H1 (cell line): Measurements from ENCODE around the gene ROR1. TPM values are rescaled to one million over a fixed set of nuclear protein-coding genes. Genes with fewer than 3 reads are reported as not detected.

Source experiments
- CTCF ChIA-PET: fragments of 300-600 bp; sonication (Branson Sonifier 250); formaldehyde crosslinking; loops from one replicate; lab custom pipeline; 2021; ENCODE audit not compliant: partially characterized antibody; lab: Charles Lee
- POLR2A ChIA-PET: fragments of 300-600 bp; sonication (Branson Sonifier 250); formaldehyde crosslinking; loops from one replicate; lab custom pipeline; 2021; ENCODE audit warnings: inconsistent platforms; ENCODE audit not compliant: partially characterized antibody; lab: Charles Lee
- DNase-seq, 2 experiments: peaks; one replicate each; pipeline versions ENCODE4 v3.0.0 to v3.0.0-alpha.2; 2010 to 2022; ENCODE audit warnings: low spot score in 2 of 2, low read depth in 1 of 2, mixed read lengths in 1 of 2
- FAIRE-seq: peaks from 2 replicates; lab custom pipeline; 2011; peaks lifted over from hg19 to GRCh38; lab: Jason Lieb, UNC
- H2AFZ ChIP-seq: 2 replicates; pipeline ENCODE4 v1.8.1; 2012; ENCODE audit warnings: low read length, inconsistent platforms
- H2AK5ac ChIP-seq: 2 replicates; pipeline ENCODE4 v1.6.1; 2013; ENCODE audit warnings: low read depth, low read length
- H2BK120ac ChIP-seq: replicated peaks from 2 replicates; pipeline ENCODE3; 2013; ENCODE audit warnings: low read depth, low read length, inconsistent platforms
- H2BK12ac ChIP-seq: 2 replicates; pipeline ENCODE4 v1.6.1; 2013; ENCODE audit warnings: low read depth, low read length
- H2BK15ac ChIP-seq: 2 replicates; pipeline ENCODE4 v1.6.1; 2013; ENCODE audit warnings: low read length
- H2BK20ac ChIP-seq: 2 replicates; pipeline ENCODE4 v1.6.1; 2013; ENCODE audit warnings: low read length
- H2BK5ac ChIP-seq: 2 replicates; pipeline ENCODE4 v1.6.1; 2013; ENCODE audit warnings: low read depth, low read length
- H3K14ac ChIP-seq: 2 replicates; pipeline ENCODE4 v1.6.1; 2013; ENCODE audit warnings: inconsistent platforms; ENCODE audit not compliant: insufficient read length
- H3K18ac ChIP-seq: 2 replicates; pipeline ENCODE4 v1.6.1; 2013; ENCODE audit warnings: low read length; ENCODE audit errors: extremely low read depth
- H3K23ac ChIP-seq: 2 replicates; pipeline ENCODE4 v1.6.1; 2013; ENCODE audit warnings: inconsistent platforms; ENCODE audit not compliant: insufficient read length
- H3K23me2 ChIP-seq: 2 replicates; pipeline ENCODE4 v1.6.1; 2013; ENCODE audit warnings: low read depth, low read length
- H3K27ac ChIP-seq: 2 replicates; pipeline ENCODE4 v1.6.1; 2011; ENCODE audit warnings: low read depth, low read length, inconsistent platforms
- H3K27me3 ChIP-seq, 4 experiments: replicated peaks in 1 of 4; 1 replicate in 1 of 4; 2 replicates in 3 of 4; pipeline versions ENCODE4 v1.6.1 to v1.8.1; 2011 to 2013; ENCODE audit warnings: low read length in 3 of 4, mild to moderate bottlenecking in 3 of 4, inconsistent platforms in 2 of 4, mixed read lengths in 2 of 4, moderate library complexity in 1 of 4; ENCODE audit not compliant: control insufficient read depth in 3 of 4, insufficient read depth in 3 of 4; ENCODE audit errors: extremely low read depth in 1 of 4
- H3K36me3 ChIP-seq, 4 experiments: 2 replicates each; pipeline versions ENCODE4 v1.6.1 to v1.8.1; 2011 to 2013; ENCODE audit warnings: mild to moderate bottlenecking in 4 of 4, low read length in 3 of 4, moderate library complexity in 2 of 4, control low read depth in 1 of 4, inconsistent platforms in 1 of 4; ENCODE audit not compliant: insufficient read depth in 4 of 4, control insufficient read depth in 2 of 4
- H3K4ac ChIP-seq: replicated peaks from 2 replicates; pipeline ENCODE3; 2013; ENCODE audit warnings: low read length, low read depth, mixed read lengths, inconsistent platforms; ENCODE audit not compliant: insufficient read length
- H3K4me1 ChIP-seq, 4 experiments: replicated peaks in 1 of 4; 1 replicate in 1 of 4; 2 replicates in 3 of 4; pipeline versions ENCODE4 v1.6.1 to v1.8.1; 2011 to 2013; ENCODE audit warnings: low read length in 3 of 4, inconsistent platforms in 2 of 4, mixed read lengths in 1 of 4; ENCODE audit not compliant: insufficient read depth in 4 of 4, control insufficient read depth in 3 of 4
- H3K4me2 ChIP-seq, 2 experiments: 2 replicates each; pipeline versions ENCODE4 v1.6.1 to v1.8.1; 2011 to 2013; ENCODE audit warnings: low read depth in 2 of 2, low read length in 2 of 2, control low read depth in 1 of 2, inconsistent platforms in 1 of 2, mild to moderate bottlenecking in 1 of 2; ENCODE audit not compliant: insufficient read depth in 1 of 2
- H3K4me3 ChIP-seq, 4 experiments: fragments of 200-600, 300-600 bp in 1 of 4; sonication (generic), shearing (Covaris generic), sonication (Bioruptor Twin) in 1 of 4; 2 replicates each; pipeline versions ENCODE4 v1.5.1 to v1.8.1; 2011 to 2016; ENCODE audit warnings: low read length in 4 of 4, low read depth in 3 of 4, control low read depth in 2 of 4, inconsistent platforms in 2 of 4, mild to moderate bottlenecking in 2 of 4, mixed read lengths in 1 of 4, moderate library complexity in 1 of 4; ENCODE audit not compliant: insufficient read depth in 2 of 4; ENCODE audit errors: extremely low read depth in 1 of 4
- H3K56ac ChIP-seq: replicated peaks from 2 replicates; pipeline ENCODE3; 2013; ENCODE audit warnings: low read depth, mild to moderate bottlenecking, mixed read lengths, low read length, inconsistent platforms; ENCODE audit not compliant: insufficient read length
- H3K79me1 ChIP-seq: 2 replicates; pipeline ENCODE4 v1.6.1; 2013; ENCODE audit warnings: low read depth, low read length, control low read depth
- H3K79me2 ChIP-seq, 2 experiments: 2 replicates each; pipeline versions ENCODE4 v1.6.1 to v1.8.1; 2012 to 2013; ENCODE audit warnings: low read length in 2 of 2, mild to moderate bottlenecking in 2 of 2, inconsistent platforms in 1 of 2; ENCODE audit not compliant: insufficient read depth in 2 of 2, control insufficient read depth in 1 of 2
- H3K9ac ChIP-seq, 4 experiments: replicated peaks in 1 of 4; 1 replicate in 1 of 4; 2 replicates in 3 of 4; pipeline versions ENCODE4 v1.6.1 to v1.8.1; 2011 to 2013; ENCODE audit warnings: low read depth in 3 of 4, low read length in 3 of 4, control low read depth in 2 of 4, mild to moderate bottlenecking in 2 of 4, moderate library complexity in 2 of 4, inconsistent platforms in 1 of 4; ENCODE audit errors: extremely low read depth in 1 of 4
- H3K9me3 ChIP-seq, 2 experiments: 2 replicates each; pipeline versions ENCODE4 v1.6.1 to v1.8.1; 2012 to 2013; ENCODE audit warnings: mild to moderate bottlenecking in 2 of 2, moderate library complexity in 2 of 2, control low read depth in 1 of 2, inconsistent platforms in 1 of 2, low read depth in 1 of 2, low read length in 1 of 2, mixed read lengths in 1 of 2; ENCODE audit not compliant: insufficient read depth in 2 of 2
- H4K20me1 ChIP-seq, 2 experiments: replicated peaks in 1 of 2; 2 replicates each; pipeline versions ENCODE3 to v1.8.1; 2011 to 2013; ENCODE audit warnings: inconsistent platforms in 2 of 2, low read length in 2 of 2, mild to moderate bottlenecking in 1 of 2; ENCODE audit not compliant: insufficient read depth in 2 of 2, control insufficient read depth in 1 of 2
- H4K5ac ChIP-seq: 2 replicates; pipeline ENCODE4 v1.6.1; 2013; ENCODE audit warnings: low read length, low read depth, mixed read lengths, inconsistent platforms; ENCODE audit not compliant: insufficient read length
- H4K8ac ChIP-seq: 2 replicates; pipeline ENCODE4 v1.8.0; 2013; ENCODE audit warnings: mild to moderate bottlenecking, moderate library complexity, low read length, inconsistent platforms; ENCODE audit not compliant: insufficient read depth; ENCODE audit errors: extremely low read depth
- H4K91ac ChIP-seq: replicated peaks from 2 replicates; pipeline ENCODE3; 2013; ENCODE audit warnings: low read length, mixed read lengths, inconsistent platforms; ENCODE audit not compliant: insufficient read length
- ASH2L ChIP-seq: fragments of 200-600, 300-600 bp; sonication (generic); IDR thresholded peaks from one replicate; pipeline ENCODE4 v1.7.1; 2017; ENCODE audit warnings: low read length
- HDAC6 ChIP-seq: IDR thresholded peaks from one replicate; pipeline ENCODE4 v1.7.1; 2012; ENCODE audit warnings: low read depth, mild to moderate bottlenecking, inconsistent platforms, low read length, moderate library complexity
- KDM5A ChIP-seq: fragments of 200-600 bp; IDR thresholded peaks from 2 replicates; pipeline ENCODE4 v1.7.1; 2012; ENCODE audit warnings: mild to moderate bottlenecking, low read length, inconsistent platforms, mixed read lengths
- NANOG ChIP-seq: IDR thresholded peaks from 2 replicates; pipeline ENCODE4 v1.6.1; 2011; ENCODE audit warnings: low read length, low read depth, mild to moderate bottlenecking, inconsistent platforms; ENCODE audit not compliant: insufficient read depth, poor library complexity, severe bottlenecking
- POLR2A ChIP-seq, 2 experiments: IDR thresholded peaks; 1 replicate in 1 of 2; 2 replicates in 1 of 2; pipeline ENCODE4 v1.6.1; 2011; ENCODE audit warnings: low read depth in 2 of 2, low read length in 2 of 2, mild to moderate bottlenecking in 2 of 2; ENCODE audit errors: control extremely low read depth in 1 of 2
- SAP30 ChIP-seq: fragments of 300-600 bp; sonication (generic); IDR thresholded peaks from 2 replicates; pipeline ENCODE4 v1.7.1; 2012; ENCODE audit warnings: low read length, moderate library complexity, mild to moderate bottlenecking, inconsistent platforms; ENCODE audit not compliant: insufficient read depth, insufficient replicate concordance
- SIX5 ChIP-seq: IDR thresholded peaks from 2 replicates; pipeline ENCODE4 v1.6.1; 2011; ENCODE audit warnings: mild to moderate bottlenecking, low read depth, low read length
- TAF1 ChIP-seq: IDR thresholded peaks from 2 replicates; pipeline ENCODE4 v1.6.1; 2011; ENCODE audit warnings: mild to moderate bottlenecking, low read depth, low read length
- USF2 ChIP-seq: IDR thresholded peaks from 2 replicates; pipeline ENCODE4 v1.6.1; 2011; ENCODE audit warnings: low read length, improper control_type of control experiment
- WGBS, 2 experiments: shearing (Covaris generic) in 1 of 2; methylation state at CpG; one replicate each; pipeline versions ENCODE4 v1.1.6 to v1.1.7; 2013 to 2015; ENCODE audit warnings: low lambda C conversion rate in 2 of 2, mixed read lengths in 2 of 2, inconsistent platforms in 1 of 2, low coverage in 1 of 2, missing lambda C conversion rate in 1 of 2; ENCODE audit not compliant: insufficient replicate concordance in 2 of 2, insufficient coverage in 1 of 2, insufficient read length in 1 of 2; ENCODE audit errors: extremely low coverage in 1 of 2, missing lambda C conversion rate in 1 of 2; 5-methylcytosine and 5-hydroxymethylcytosine counted together
- polyA plus RNA-seq, 7 experiments: library from polyadenylated mRNA; depleted of rRNA in 3 of 7; stranded (reverse) in 5 of 7; unstranded in 2 of 7; fragments of >200 nt in 5 of 7; fragments of 200-250 nt in 2 of 7; gene quantifications; 1 replicate in 5 of 7; 2 replicates in 1 of 7; 4 replicates in 1 of 7; pipeline versions ENCODE4 v1.2.1 to v1.2.3, GENCODE V29; 2011 to 2013; ENCODE audit warnings: missing spikeins in 2 of 7, mixed read lengths in 2 of 7
- total RNA-seq: library from RNA; stranded (reverse); fragmentation: NEBNext Ultra II Directional; extraction: Animal tissue kit (Norgen Biotek cat#: 25700); gene quantifications from 2 replicates; pipeline ENCODE4 v1.2.1, GENCODE V29; 2021

Gene ROR1
- total and polyA plus RNA-seq, 2 of the 8 experiments (the other 6 are each of a cell fraction or from before 2014, with no cell fraction given): 33.6 to 73.6 TPM

DNA sequence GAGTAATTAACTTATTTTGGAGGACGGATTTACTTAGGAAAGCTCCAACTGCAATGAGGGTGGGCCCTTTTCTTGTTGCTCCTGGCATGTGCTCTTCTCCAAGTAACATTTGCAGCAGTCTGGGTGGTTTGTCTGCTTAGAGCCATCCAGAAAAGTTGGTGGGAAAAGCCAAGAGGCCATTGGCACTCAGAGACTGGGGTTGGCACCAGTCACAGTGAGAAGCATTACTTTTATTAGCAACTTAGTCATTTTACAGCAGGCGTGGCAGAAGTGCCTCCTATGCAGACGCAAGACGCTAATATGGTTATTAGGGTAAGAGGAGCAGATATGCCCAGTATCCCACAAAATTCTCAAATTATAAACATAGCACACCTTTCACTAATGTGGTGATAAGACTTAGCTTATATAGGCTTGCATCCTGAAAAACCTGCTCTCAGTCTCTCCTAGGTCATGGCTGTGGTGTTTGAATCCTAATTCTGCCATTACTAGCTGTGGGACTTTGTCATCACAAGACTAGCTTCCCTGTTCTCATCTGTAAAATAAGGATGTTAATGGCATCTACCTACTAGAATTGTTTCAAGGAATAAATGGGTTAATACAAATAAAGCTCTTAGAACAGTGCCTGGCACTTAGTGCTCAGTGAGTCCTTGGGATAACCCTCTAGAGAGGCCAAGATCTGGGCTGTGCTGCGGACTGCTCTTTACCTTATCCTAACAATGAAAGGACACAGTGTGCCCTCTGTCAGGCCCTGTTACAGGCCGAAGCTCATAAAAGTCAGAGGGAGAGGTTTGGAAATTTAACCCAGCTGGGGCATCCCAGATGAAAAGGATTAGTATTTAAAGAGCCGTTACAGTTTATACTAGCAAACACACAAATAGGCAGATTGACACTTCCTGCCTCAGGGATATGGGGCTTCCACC, 154.6 kb downstream of the ROR1 start:
- 82% methylated on average over 7 of the region's 7 CpGs; no CpG with 5 or more reads in 1 of the 2 experiments for WGBS, 2 experiments
- Histone ChIP-seq H3K9ac (no peak overlapping the region), H3K56ac (no peak overlapping the region), H4K20me1 (peaks cover 17 to 18% of the 10 kb centered on the region in 2 experiments), H2BK5ac (no peak overlapping the region), H3K27me3 (no peaks in the 10 kb centered on the region), H3K18ac (no peak overlapping the region), H2BK120ac (no peak overlapping the region), H4K91ac (no peak overlapping the region), H3K36me3 (no peaks in the 10 kb centered on the region), H3K4me1 (peaks cover 0 to 18% (median 4%) of the 10 kb centered on the region in 4 experiments; a peak in 4 of 7 replicates), H3K4me3 (no peak overlapping the region), H3K79me1 (peaks cover 16% of the 10 kb centered on the region), H3K14ac (no peak overlapping the region), H4K5ac (no peak overlapping the region), H2AFZ (no peak overlapping the region), H3K4me2 (no peak overlapping the region), H2BK20ac (no peak overlapping the region), H3K4ac (no peak overlapping the region), H4K8ac (no peak overlapping the region), H3K79me2 (peaks cover 0 to 74% of the 10 kb centered on the region in 2 experiments; a peak in 3 of 4 replicates), H3K23ac (no peak overlapping the region), H2AK5ac (no peak overlapping the region), H3K9me3 (no peaks in the 10 kb centered on the region), H2BK12ac (no peak overlapping the region), H2BK15ac (no peak overlapping the region), H3K23me2 (no peaks in the 10 kb centered on the region), H3K27ac (no peak overlapping the region)
- DNase-seq (no peak), FAIRE-seq (no peak)
- CTCF ChIA-PET: interaction anchor here (0.6 to 4.5 kb wide), 9 partner anchors 9 to 239 kb away, joined by 3 to 34 read pairs (median 4); no protein-coding TSS in a partner anchor
- POLR2A ChIA-PET: no interaction called here
- TF ChIP-seq POLR2A (IDR thresholded peaks at IDR 0.05; ENCODE audit: control extremely low read depth in 1 of 2, low read depth in 2 of 2, low read length in 2 of 2) (no peak), NANOG (no peak), ASH2L (no peak), SAP30 (no peak), USF2 (no peak), TAF1 (no peak), HDAC6 (no peak), SIX5 (no peak), KDM5A (no peak)
